SK-N-SH treated with all-trans-retinoic acid at 6 μM for 48 hours (cell line): ENCODE measurements around the gene RBM19.
A peak's percentile ranks its signal among the peaks of the same experiment; 100 is the strongest.

Experiments
- ATAC-seq: fragments of 200-7000 bp; cut with Tn5 transposase; 3 replicates; pipeline ENCODE4 v1.9.1; 2020; ENCODE audit warnings: mild to moderate bottlenecking, moderate library complexity
- ARNTL ChIP-seq: fragments of 450-650 bp; formaldehyde crosslinking; IDR thresholded peaks from 2 replicates; pipeline ENCODE4 v1.5.0; 2020; ENCODE audit warnings: low read depth, mild to moderate bottlenecking, moderate library complexity, borderline replicate concordance
- BACH2 ChIP-seq: fragments of 250-450 bp; sonication (Bioruptor Pico); IDR thresholded peaks from 2 replicates; pipeline ENCODE4 v1.9.0; 2021; ENCODE audit warnings: mild to moderate bottlenecking, borderline replicate concordance
- CREB5 ChIP-seq: fragments of 250-450 bp; sonication (Bioruptor Pico); IDR thresholded peaks from 2 replicates; pipeline ENCODE4 v1.5.1; 2020; ENCODE audit warnings: low read depth, mild to moderate bottlenecking, moderate library complexity
- CSRNP3 ChIP-seq: fragments of 250-450 bp; sonication (Bioruptor Pico); IDR thresholded peaks from 2 replicates; pipeline ENCODE4 v1.5.1; 2021; ENCODE audit warnings: mild to moderate bottlenecking, moderate library complexity
- ESRRG ChIP-seq: fragments of 250-450 bp; sonication (Bioruptor Pico); IDR thresholded peaks from 2 replicates; pipeline ENCODE4 v1.6.1; 2021; ENCODE audit warnings: mild to moderate bottlenecking
- ISL1 ChIP-seq: fragments of 250-450 bp; sonication (Bioruptor Pico); IDR thresholded peaks from 2 replicates; pipeline ENCODE4 v2.1.2; 2022; ENCODE audit warnings: mild to moderate bottlenecking, moderate library complexity
- OSR1 ChIP-seq: fragments of 250-450 bp; sonication (Bioruptor Pico); IDR thresholded peaks from 2 replicates; pipeline ENCODE4 v1.8.0; 2022; ENCODE audit warnings: moderate library complexity, mild to moderate bottlenecking, inconsistent platforms
- PPARA ChIP-seq: fragments of 250-450 bp; sonication (Bioruptor Pico); IDR thresholded peaks from 2 replicates; pipeline ENCODE4 v1.5.0; 2020; ENCODE audit warnings: mild to moderate bottlenecking, borderline replicate concordance
- RARB ChIP-seq: fragments of 250-450 bp; sonication (Bioruptor Pico); IDR thresholded peaks from 2 replicates; pipeline ENCODE4 v1.8.0; 2021; ENCODE audit warnings: mild to moderate bottlenecking, moderate library complexity
- SNAI2 ChIP-seq: fragments of 250-450 bp; sonication (Bioruptor Pico); IDR thresholded peaks from 2 replicates; pipeline ENCODE4 v1.5.0; 2020; ENCODE audit warnings: mild to moderate bottlenecking, moderate library complexity
- TCF4 ChIP-seq: fragments of 250-450 bp; sonication (Bioruptor Pico); IDR thresholded peaks from 2 replicates; pipeline ENCODE4 v1.8.0; 2021; ENCODE audit warnings: mild to moderate bottlenecking, moderate library complexity, borderline replicate concordance
- TOX ChIP-seq: fragments of 250-450 bp; sonication (Bioruptor Pico); IDR thresholded peaks from 2 replicates; pipeline ENCODE4 v1.8.0; 2021; ENCODE audit warnings: mild to moderate bottlenecking, moderate library complexity, borderline replicate concordance
- TSHZ2 ChIP-seq: fragments of 250-450 bp; sonication (Bioruptor Pico); IDR thresholded peaks from 2 replicates; pipeline ENCODE4 v1.5.0; 2020; ENCODE audit warnings: mild to moderate bottlenecking, moderate library complexity
- ZC3H10 ChIP-seq: fragments of 250-450 bp; sonication (Bioruptor Pico); IDR thresholded peaks from 2 replicates; pipeline ENCODE4 v1.5.1; 2021; ENCODE audit warnings: mild to moderate bottlenecking, moderate library complexity
- ZFP3 ChIP-seq: fragments of 250-450 bp; sonication (Bioruptor Pico); IDR thresholded peaks from 2 replicates; pipeline ENCODE4 v1.5.0; 2020; ENCODE audit warnings: mild to moderate bottlenecking, moderate library complexity
- ZFP30 ChIP-seq: fragments of 450-650 bp; formaldehyde crosslinking; IDR thresholded peaks from 2 replicates; pipeline ENCODE4 v1.5.0; 2022; ENCODE audit warnings: mild to moderate bottlenecking, moderate library complexity
- ZNF70 ChIP-seq: fragments of 450-650 bp; formaldehyde crosslinking; IDR thresholded peaks from 2 replicates; pipeline ENCODE4 v1.5.0; 2020; ENCODE audit warnings: mild to moderate bottlenecking, moderate library complexity
- ZNF8 ChIP-seq: fragments of 450-650 bp; formaldehyde crosslinking; IDR thresholded peaks from 2 replicates; pipeline ENCODE4 v1.5.0; 2020; ENCODE audit warnings: mild to moderate bottlenecking, moderate library complexity
- TF ChIP-seq, protein P1 (sequence below): fragments of 250-450 bp; sonication (Bioruptor Pico); IDR thresholded peaks from 2 replicates; pipeline ENCODE4 v1.8.0; 2021; ENCODE audit warnings: low read depth, mild to moderate bottlenecking, moderate library complexity, borderline replicate concordance

RBM19 gene

GRCh38 chr12:113825705-113826104 lies 140.4 kb downstream of the RBM19 start:
- TF ChIP-seq ZC3H10 (CRISPR knock-in tag) (no peak), TSHZ2 (CRISPR knock-in tag) (no peak), TCF4 (CRISPR knock-in tag) (no peak), CSRNP3 (CRISPR knock-in tag) (no peak), TOX (CRISPR knock-in tag) (no peak), ZFP3 (CRISPR knock-in tag) (no peak), ARNTL (CRISPR knock-in tag) (no peak), ISL1 (CRISPR knock-in tag) (no peak), ESRRG (CRISPR knock-in tag) (no peak), SNAI2 (CRISPR knock-in tag) (no peak), ZNF70 (CRISPR knock-in tag) (no peak), ZFP30 (CRISPR knock-in tag) (no peak)
- TF ChIP-seq, protein P1, sequence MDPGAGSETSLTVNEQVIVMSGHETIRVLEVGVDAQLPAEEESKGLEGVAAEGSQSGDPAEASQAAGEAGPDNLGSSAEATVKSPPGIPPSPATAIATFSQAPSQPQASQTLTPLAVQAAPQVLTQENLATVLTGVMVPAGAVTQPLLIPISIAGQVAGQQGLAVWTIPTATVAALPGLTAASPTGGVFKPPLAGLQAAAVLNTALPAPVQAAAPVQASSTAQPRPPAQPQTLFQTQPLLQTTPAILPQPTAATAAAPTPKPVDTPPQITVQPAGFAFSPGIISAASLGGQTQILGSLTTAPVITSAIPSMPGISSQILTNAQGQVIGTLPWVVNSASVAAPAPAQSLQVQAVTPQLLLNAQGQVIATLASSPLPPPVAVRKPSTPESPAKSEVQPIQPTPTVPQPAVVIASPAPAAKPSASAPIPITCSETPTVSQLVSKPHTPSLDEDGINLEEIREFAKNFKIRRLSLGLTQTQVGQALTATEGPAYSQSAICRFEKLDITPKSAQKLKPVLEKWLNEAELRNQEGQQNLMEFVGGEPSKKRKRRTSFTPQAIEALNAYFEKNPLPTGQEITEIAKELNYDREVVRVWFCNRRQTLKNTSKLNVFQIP (CRISPR knock-in tag): no peak

DNA sequence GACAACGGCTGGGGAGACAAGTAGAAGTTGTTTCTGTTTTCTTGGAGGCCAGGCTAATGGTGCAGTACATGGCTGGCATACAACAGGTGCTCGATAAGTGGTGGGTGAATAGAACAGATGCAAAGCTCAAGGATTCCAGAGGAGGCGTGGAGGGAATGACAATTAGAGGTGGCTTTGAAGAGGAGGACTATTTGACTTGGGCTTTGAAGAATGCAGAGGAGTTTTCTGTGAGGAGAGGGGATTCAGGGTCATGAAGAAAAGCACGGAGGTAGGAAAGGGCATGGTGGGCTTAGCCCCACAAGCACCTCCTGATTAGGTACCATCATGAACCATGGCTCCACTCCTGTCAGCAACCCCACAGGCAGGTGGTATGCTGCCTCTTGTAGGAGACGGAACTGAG lies 142.3 kb downstream of the RBM19 start:
- no peak for ATAC-seq
- TF ChIP-seq TCF4 (CRISPR knock-in tag): no peak
- TF ChIP-seq CREB5 (CRISPR knock-in tag): no peak
- TF ChIP-seq ZFP3 (CRISPR knock-in tag): peak; percentile 90
- TF ChIP-seq, all 23 proteins: peak for 1

More at GRCh38 chr12:113825705-113826104, 140.4 kb downstream of the RBM19 start:
- no peak for ATAC-seq

GRCh38 chr12:113823016-113823415 lies 143.1 kb downstream of the RBM19 start:
- no peak for ATAC-seq
- TF ChIP-seq ZFP3 (CRISPR knock-in tag) (no peak), TOX (CRISPR knock-in tag) (no peak), SNAI2 (CRISPR knock-in tag) (no peak)
- TF ChIP-seq, protein P1 (CRISPR knock-in tag): no peak

DNA sequence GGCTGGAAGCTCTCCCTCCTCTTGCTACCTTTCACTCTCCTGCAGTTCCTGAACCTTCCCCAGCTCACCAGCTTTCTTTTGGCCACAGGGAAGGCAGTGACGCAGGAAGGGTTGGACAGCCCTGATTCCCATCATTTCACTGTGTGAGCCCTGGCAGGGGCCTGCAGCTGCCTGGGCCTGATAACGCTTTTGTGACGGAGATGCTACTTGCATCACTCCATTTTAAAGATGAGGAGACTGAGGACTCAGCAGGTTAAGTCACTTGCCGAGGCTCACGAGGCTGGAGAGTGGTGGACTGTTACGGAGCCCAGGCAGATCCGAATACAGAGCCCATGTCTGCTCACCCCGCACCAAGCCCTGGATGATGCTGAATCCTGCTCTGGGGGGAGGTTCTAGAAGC lies 145.3 kb downstream of the RBM19 start:
- no peak for ATAC-seq
- TF ChIP-seq BACH2 (no peak), PPARA (CRISPR knock-in tag) (no peak), TSHZ2 (CRISPR knock-in tag) (no peak), TCF4 (CRISPR knock-in tag) (no peak), RARB (CRISPR knock-in tag) (no peak), CSRNP3 (CRISPR knock-in tag) (no peak), ZC3H10 (CRISPR knock-in tag) (no peak), ZNF70 (CRISPR knock-in tag) (no peak), OSR1 (no peak), ESRRG (CRISPR knock-in tag) (no peak), ZFP3 (CRISPR knock-in tag) (no peak), ZNF8 (CRISPR knock-in tag) (no peak), ISL1 (CRISPR knock-in tag) (no peak)
- TF ChIP-seq, protein P1 (CRISPR knock-in tag): no peak
